Type B pancreatic cell (in vitro differentiated cells): ENCODE measurements around the gene ADORA2B. TPM values are rescaled to one million over a fixed set of nuclear protein-coding genes. Genes with fewer than 3 reads are reported as not detected.
"Not testable (repeated sequence)": the region's sequence is repeated elsewhere in the genome, so short reads cannot be mapped to it uniquely, and the experiment has no call there.

ENCODE experiments used
- DNase-seq: peaks from one replicate; pipeline ENCODE4 v3.0.0; 2021; ENCODE audit warnings: mixed read lengths; ENCODE audit not compliant: unreplicated experiment; ENCODE audit errors: extremely low spot score
- H3K27ac Mint-ChIP-seq: 2 replicates; pipeline ENCODE4 v1.8.0; 2021; ENCODE audit warnings: mild to moderate bottlenecking, mixed read lengths
- H3K27me3 Mint-ChIP-seq: 2 replicates; pipeline ENCODE4 v1.8.0; 2021; ENCODE audit warnings: mixed read lengths
- H3K36me3 Mint-ChIP-seq: 2 replicates; pipeline ENCODE4 v1.8.0; 2021; ENCODE audit warnings: mixed read lengths
- H3K4me1 Mint-ChIP-seq: one replicate; pipeline ENCODE4 v1.8.0; 2021; ENCODE audit warnings: mixed read lengths; ENCODE audit not compliant: unreplicated experiment
- H3K4me3 Mint-ChIP-seq: 2 replicates; pipeline ENCODE4 v1.8.0; 2021; ENCODE audit warnings: mild to moderate bottlenecking, mixed read lengths
- H3K9me3 Mint-ChIP-seq: 2 replicates; pipeline ENCODE4 v1.8.0; 2021; ENCODE audit warnings: mixed read lengths
- CTCF ChIP-seq: fragments of 200-600 bp; sonication (generic); conservative IDR thresholded peaks from 2 replicates; pipeline ENCODE4 v1.5.0; 2021; ENCODE audit warnings: antibody characterized with exemption, mild to moderate bottlenecking
- long read RNA-seq: library from polyadenylated mRNA; unstranded; transcript quantifications from one replicate; pipeline ENCODE4 v2.0.0, GENCODE V29; 2020
- total RNA-seq: library from RNA; stranded (reverse); gene quantifications from 2 replicates; pipeline ENCODE4 v1.2.1, GENCODE V29; 2021; ENCODE audit warnings: low replicate concordance

ADORA2B gene
- total RNA-seq, result 2.0 and 4.0 TPM in 2 replicates
- long read RNA-seq, partial matches to known transcripts, result 0 of 3 reads
- long read RNA-seq, other reads (novel, unspliced or antisense), result 0 of 3 reads

- peak; percentile 80 for DNase-seq
- peaks cover 43% of the 10 kb centered on the region for H3K27me3 Mint-ChIP-seq
- H3K27ac Mint-ChIP-seq, result peak within 1 kb of the TSS; percentile 51
- peaks cover 6% of the 10 kb centered on the region for H3K4me1 Mint-ChIP-seq
- H3K9me3 Mint-ChIP-seq, result no peaks in the 10 kb centered on the region
- H3K4me3 Mint-ChIP-seq, result peak within 1 kb of the TSS; percentile 89
- no peaks in the 10 kb centered on the region for H3K36me3 Mint-ChIP-seq
- peak; percentile 70 for TF ChIP-seq CTCF
These were observed at the start of gene ADORA2B for GRCh38 chr17:15944759-15945526. TSS of gene ADORA2B (plus strand) at chr17:15945130. CDS start at chr17:15945249, 119 bp downstream.

GRCh38 chr17:15896277-15896676, 48.7 kb upstream of the ADORA2B start:
- Mint-ChIP-seq H3K27ac (no peak overlapping the region), H3K9me3 (no peaks in the 10 kb centered on the region), H3K36me3 (no peaks in the 10 kb centered on the region), H3K27me3 (no peaks in the 10 kb centered on the region), H3K4me3 (no peak overlapping the region), H3K4me1 (peaks cover 17% of the 10 kb centered on the region)
- DNase-seq, result no peak
- TF ChIP-seq CTCF, result no peak

GRCh38 chr17:15896834-15897233, 48.1 kb upstream of the ADORA2B start:
- H3K36me3 Mint-ChIP-seq, result no peaks in the 10 kb centered on the region
- peaks cover 21% of the 10 kb centered on the region for H3K4me1 Mint-ChIP-seq
- no peak for TF ChIP-seq CTCF
- DNase-seq, result no peak
- no peak overlapping the region for H3K4me3 Mint-ChIP-seq
- H3K9me3 Mint-ChIP-seq, result no peaks in the 10 kb centered on the region
- no peak overlapping the region for H3K27ac Mint-ChIP-seq
- H3K27me3 Mint-ChIP-seq, result no peaks in the 10 kb centered on the region

- not testable (repeated sequence) for H3K9me3 Mint-ChIP-seq, H3K4me3 Mint-ChIP-seq, H3K36me3 Mint-ChIP-seq, H3K4me1 Mint-ChIP-seq, H3K27ac Mint-ChIP-seq, DNase-seq, H3K27me3 Mint-ChIP-seq
These were observed 45.3 kb upstream of the ADORA2B start for GRCh38 chr17:15899596-15899995.

- Mint-ChIP-seq H3K36me3 (no peaks in the 10 kb centered on the region), H3K4me3 (no peak overlapping the region)
These were observed 44.1 kb upstream of the ADORA2B start for GRCh38 chr17:15900871-15901270.

GRCh38 chr17:15905236-15905635, 39.7 kb upstream of the ADORA2B start:
- not testable (repeated sequence) for H3K36me3 Mint-ChIP-seq, H3K4me3 Mint-ChIP-seq, H3K9me3 Mint-ChIP-seq, H3K27ac Mint-ChIP-seq, DNase-seq, H3K4me1 Mint-ChIP-seq, H3K27me3 Mint-ChIP-seq

More at GRCh38 chr17:15900871-15901270, 44.1 kb upstream of the ADORA2B start:
- H3K4me1 Mint-ChIP-seq, result peaks cover 5% of the 10 kb centered on the region
- TF ChIP-seq CTCF, result no peak
- no peaks in the 10 kb centered on the region for H3K9me3 Mint-ChIP-seq
- no peaks in the 10 kb centered on the region for H3K27me3 Mint-ChIP-seq
- no peak overlapping the region for H3K27ac Mint-ChIP-seq
- DNase-seq, result no peak
